Measurements from ENCODE around the gene PKHD1. TPM values are rescaled to one million over a fixed set of nuclear protein-coding genes. Genes with fewer than 3 reads are reported as not detected.

Gene PKHD1
- total and polyA plus RNA-seq, 2 of the 8 experiments (the other 6 are each of a cell fraction or from before 2014, with no cell fraction given), result 0.06 to 0.09 TPM

- TF ChIP-seq CHD1 (IDR thresholded peaks at IDR 0.05; ENCODE audit: low read depth, low read length) (no peak), RFX5 (IDR thresholded peaks at IDR 0.05; ENCODE audit: borderline replicate concordance, low read depth, low read length) (no peak), JUND (IDR thresholded peaks at IDR 0.05; ENCODE audit: low read length) (no peak), KDM1A (IDR thresholded peaks at IDR 0.05; ENCODE audit: borderline replicate concordance, low read length) (no peak), NANOG (IDR thresholded peaks at IDR 0.05; ENCODE audit: insufficient read depth, low read depth, low read length, poor library complexity, severe bottlenecking) (no peak), TAF7 (optimal IDR thresholded peaks at IDR 0.05; ENCODE audit: borderline replicate concordance, low read depth, low read length) (no peak), CREB1 (IDR thresholded peaks at IDR 0.05) (no peak), HDAC2 (IDR thresholded peaks at IDR 0.05; ENCODE audit: borderline replicate concordance in 1 of 2, low read depth in 2 of 2, low read length in 2 of 2) (no peak)
These were observed 172.3 kb downstream of the PKHD1 start (continued) for GRCh38 chr6:51915098-51915497.

Measured in H1 (cell line).